A549 (cell line): ENCODE measurements around the gene GSTA3.
"Not testable (repeated sequence)": the region's sequence is repeated elsewhere in the genome, so short reads cannot be mapped to it uniquely, and the experiment has no call there.

Source experiments
- CEBPB ChIP-seq, 2 experiments: fragments of >200 bp in 1 of 2; sonication (Bioruptor Twin) in 1 of 2; formaldehyde crosslinking in 1 of 2; IDR thresholded peaks; 2 replicates each; pipeline ENCODE4 v1.6.1; 2012 to 2016
- EP300 ChIP-seq, 2 experiments: fragments of >200 bp; sonication (Bioruptor Twin); formaldehyde crosslinking; IDR thresholded peaks; 2 replicates in 1 of 2; 3 replicates in 1 of 2; pipeline ENCODE4 v1.6.1; 2016 to 2017
- JUN ChIP-seq, 2 experiments: fragments of >200 bp; sonication (Bioruptor Twin); formaldehyde crosslinking; IDR thresholded peaks; 2 replicates in 1 of 2; 3 replicates in 1 of 2; pipeline ENCODE4 v1.6.1; 2016 to 2017
- MAFK ChIP-seq: fragments of 450-650 bp; IDR thresholded peaks from 2 replicates; pipeline ENCODE4 v1.6.1; 2014; ENCODE audit not compliant: partially characterized antibody
- TF ChIP-seq, protein P1 (sequence below): fragments of >200 bp; sonication (Bioruptor Twin); formaldehyde crosslinking; IDR thresholded peaks from 3 replicates; pipeline ENCODE4 v1.5.1; 2016
- TF ChIP-seq, protein P2 (sequence below): fragments of 450-650 bp; IDR thresholded peaks from 2 replicates; pipeline ENCODE4 v1.6.1; 2014; ENCODE audit warnings: antibody characterized with exemption
- TF ChIP-seq, protein P3 (sequence below): fragments of 200-600 bp; sonication (generic); IDR thresholded peaks from 2 replicates; pipeline ENCODE4 v1.6.1; 2016; ENCODE audit warnings: antibody characterized with exemption, mild to moderate bottlenecking, moderate library complexity

DNA sequence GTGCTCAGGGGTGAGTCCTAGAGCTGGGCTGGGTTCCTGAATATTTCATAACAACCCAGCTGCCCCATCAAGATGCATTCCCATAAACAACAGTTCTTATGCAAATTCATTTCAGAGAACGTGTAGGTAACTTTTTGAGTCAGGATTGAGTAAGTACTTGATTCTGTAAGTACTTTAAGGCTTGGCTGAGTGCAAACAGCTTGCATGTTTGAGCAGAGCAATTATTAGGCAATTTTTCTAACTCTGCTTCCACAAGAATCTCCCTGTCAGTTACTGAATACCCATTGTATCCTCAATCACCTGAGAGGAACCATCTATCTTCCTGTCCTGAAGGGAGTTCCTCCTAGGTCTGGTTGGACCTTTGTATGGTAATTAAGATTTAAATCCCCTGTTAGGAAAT is 10.0 kb upstream of the GSTA3 start:
- TF ChIP-seq, protein P1, sequence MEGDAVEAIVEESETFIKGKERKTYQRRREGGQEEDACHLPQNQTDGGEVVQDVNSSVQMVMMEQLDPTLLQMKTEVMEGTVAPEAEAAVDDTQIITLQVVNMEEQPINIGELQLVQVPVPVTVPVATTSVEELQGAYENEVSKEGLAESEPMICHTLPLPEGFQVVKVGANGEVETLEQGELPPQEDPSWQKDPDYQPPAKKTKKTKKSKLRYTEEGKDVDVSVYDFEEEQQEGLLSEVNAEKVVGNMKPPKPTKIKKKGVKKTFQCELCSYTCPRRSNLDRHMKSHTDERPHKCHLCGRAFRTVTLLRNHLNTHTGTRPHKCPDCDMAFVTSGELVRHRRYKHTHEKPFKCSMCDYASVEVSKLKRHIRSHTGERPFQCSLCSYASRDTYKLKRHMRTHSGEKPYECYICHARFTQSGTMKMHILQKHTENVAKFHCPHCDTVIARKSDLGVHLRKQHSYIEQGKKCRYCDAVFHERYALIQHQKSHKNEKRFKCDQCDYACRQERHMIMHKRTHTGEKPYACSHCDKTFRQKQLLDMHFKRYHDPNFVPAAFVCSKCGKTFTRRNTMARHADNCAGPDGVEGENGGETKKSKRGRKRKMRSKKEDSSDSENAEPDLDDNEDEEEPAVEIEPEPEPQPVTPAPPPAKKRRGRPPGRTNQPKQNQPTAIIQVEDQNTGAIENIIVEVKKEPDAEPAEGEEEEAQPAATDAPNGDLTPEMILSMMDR: not testable (repeated sequence)
- not testable (repeated sequence) for TF ChIP-seq EP300 (IDR thresholded peaks at IDR 0.05); CEBPB (IDR thresholded peaks at IDR 0.05); MAFK; JUN (IDR thresholded peaks at IDR 0.05)
- TF ChIP-seq, protein P2, sequence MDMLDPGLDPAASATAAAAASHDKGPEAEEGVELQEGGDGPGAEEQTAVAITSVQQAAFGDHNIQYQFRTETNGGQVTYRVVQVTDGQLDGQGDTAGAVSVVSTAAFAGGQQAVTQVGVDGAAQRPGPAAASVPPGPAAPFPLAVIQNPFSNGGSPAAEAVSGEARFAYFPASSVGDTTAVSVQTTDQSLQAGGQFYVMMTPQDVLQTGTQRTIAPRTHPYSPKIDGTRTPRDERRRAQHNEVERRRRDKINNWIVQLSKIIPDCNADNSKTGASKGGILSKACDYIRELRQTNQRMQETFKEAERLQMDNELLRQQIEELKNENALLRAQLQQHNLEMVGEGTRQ: not testable (repeated sequence)
- TF ChIP-seq, protein P3, sequence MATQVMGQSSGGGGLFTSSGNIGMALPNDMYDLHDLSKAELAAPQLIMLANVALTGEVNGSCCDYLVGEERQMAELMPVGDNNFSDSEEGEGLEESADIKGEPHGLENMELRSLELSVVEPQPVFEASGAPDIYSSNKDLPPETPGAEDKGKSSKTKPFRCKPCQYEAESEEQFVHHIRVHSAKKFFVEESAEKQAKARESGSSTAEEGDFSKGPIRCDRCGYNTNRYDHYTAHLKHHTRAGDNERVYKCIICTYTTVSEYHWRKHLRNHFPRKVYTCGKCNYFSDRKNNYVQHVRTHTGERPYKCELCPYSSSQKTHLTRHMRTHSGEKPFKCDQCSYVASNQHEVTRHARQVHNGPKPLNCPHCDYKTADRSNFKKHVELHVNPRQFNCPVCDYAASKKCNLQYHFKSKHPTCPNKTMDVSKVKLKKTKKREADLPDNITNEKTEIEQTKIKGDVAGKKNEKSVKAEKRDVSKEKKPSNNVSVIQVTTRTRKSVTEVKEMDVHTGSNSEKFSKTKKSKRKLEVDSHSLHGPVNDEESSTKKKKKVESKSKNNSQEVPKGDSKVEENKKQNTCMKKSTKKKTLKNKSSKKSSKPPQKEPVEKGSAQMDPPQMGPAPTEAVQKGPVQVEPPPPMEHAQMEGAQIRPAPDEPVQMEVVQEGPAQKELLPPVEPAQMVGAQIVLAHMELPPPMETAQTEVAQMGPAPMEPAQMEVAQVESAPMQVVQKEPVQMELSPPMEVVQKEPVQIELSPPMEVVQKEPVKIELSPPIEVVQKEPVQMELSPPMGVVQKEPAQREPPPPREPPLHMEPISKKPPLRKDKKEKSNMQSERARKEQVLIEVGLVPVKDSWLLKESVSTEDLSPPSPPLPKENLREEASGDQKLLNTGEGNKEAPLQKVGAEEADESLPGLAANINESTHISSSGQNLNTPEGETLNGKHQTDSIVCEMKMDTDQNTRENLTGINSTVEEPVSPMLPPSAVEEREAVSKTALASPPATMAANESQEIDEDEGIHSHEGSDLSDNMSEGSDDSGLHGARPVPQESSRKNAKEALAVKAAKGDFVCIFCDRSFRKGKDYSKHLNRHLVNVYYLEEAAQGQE: not testable (repeated sequence)
